ENCODE data around the gene MBP. TPM values are rescaled to one million over a fixed set of nuclear protein-coding genes. Genes with fewer than 3 reads are reported as not detected.

Gene MBP
- total and polyA plus RNA-seq, 2 experiments from 2014 or later, result 18.4 to 22.9 TPM

GRCh38 chr18:76963936-76964335 lies 168.6 kb downstream of the MBP start (continued):
- TF ChIP-seq ZNF462 (CRISPR knock-in tag; IDR thresholded peaks at IDR 0.05) (no peak), REST (IDR thresholded peaks at IDR 0.05; ENCODE audit: unreplicated experiment) (no peak), EZH2 (IDR thresholded peaks at IDR 0.05; ENCODE audit: low read depth, unreplicated experiment) (no peak), CREB1 (CRISPR knock-in tag; IDR thresholded peaks at IDR 0.05; ENCODE audit: low read depth) (no peak)

GRCh38 chr18:76962851-76963250 lies 169.7 kb downstream of the MBP start:
- ATAC-seq, result no peak
- H3K27ac Mint-ChIP-seq, result no peak overlapping the region

More at GRCh38 chr18:76962851-76963250, 169.7 kb downstream of the MBP start:
- H3K36me3 Mint-ChIP-seq (ENCODE audit: low read depth), result peaks cover 31% of the 10 kb centered on the region
- Histone ChIP-seq H4K20me1 (replicated peaks; ENCODE audit: insufficient read depth) (no peaks in the 10 kb centered on the region), H3K27ac (ENCODE audit: low read depth) (no peak overlapping the region), H3K79me2 (replicated peaks; ENCODE audit: insufficient read depth) (peaks cover 7% of the 10 kb centered on the region; the same call in 1 of the 2 replicates), H3K4me1 (ENCODE audit: insufficient read depth) (peaks cover 14% of the 10 kb centered on the region), H3F3A (replicated peaks; ENCODE audit: low read depth) (no peaks in the 10 kb centered on the region), H3K9me2 (ENCODE audit: insufficient read depth) (no peaks in the 10 kb centered on the region; the same call in 1 of the 2 replicates), H3K4me2 (no peak overlapping the region), H2AFZ (no peak overlapping the region), H3K27me3 (ENCODE audit: insufficient read depth) (no peaks in the 10 kb centered on the region), H3K4me3 (no peak overlapping the region), H3K36me3 (ENCODE audit: insufficient read depth) (no peaks in the 10 kb centered on the region)
- H3K9me3 Mint-ChIP-seq, result no peaks in the 10 kb centered on the region; the same call in 2 of the 3 replicates
- H3K4me3 Mint-ChIP-seq, result no peak overlapping the region
- H3K27me3 Mint-ChIP-seq (ENCODE audit: insufficient read depth, low read depth, poor library complexity), result peaks cover 2% of the 10 kb centered on the region
- H3K4me1 Mint-ChIP-seq, result peaks cover 2% of the 10 kb centered on the region; the same call in 1 of the 3 replicates
- TF ChIP-seq EZH2phosphoT487 (IDR thresholded peaks at IDR 0.05; ENCODE audit: unreplicated experiment) (no peak), CTCF (conservative IDR thresholded peaks at IDR 0.05; ENCODE audit: low read depth in 2 of 2) (no peak), ZNF114 (CRISPR knock-in tag; IDR thresholded peaks at IDR 0.05) (no peak), ZNF331 (CRISPR knock-in tag; IDR thresholded peaks at IDR 0.05; ENCODE audit: low read depth) (no peak), NANOG (IDR thresholded peaks at IDR 0.05; ENCODE audit: borderline replicate concordance) (no peak)
- no peak for DNase-seq (ENCODE audit: low spot score)

Data from GM23338 (cell line).